GM10248 (cell line): Measurements from ENCODE around the gene MCOLN2.

Source experiments
- CTCF ChIA-PET: fragments of 300-600 bp; sonication (Branson Sonifier 250); formaldehyde crosslinking; extraction: SDS; loops from one replicate; lab custom pipeline; 2021; ENCODE audit warnings: antibody characterized with exemption; lab: Yijun Ruan, JAX
- POLR2A ChIA-PET: fragments of 350-650 bp; sonication (Branson Sonifier 250); formaldehyde crosslinking; extraction: SDS; loops from one replicate; lab custom pipeline; 2020; ENCODE audit warnings: antibody characterized with exemption; lab: Yijun Ruan, JAX
- DNase-seq: peaks from one replicate; pipeline ENCODE4 v3.0.0; 2012; ENCODE audit errors: extremely low spot score
- CTCF ChIP-seq: IDR thresholded peaks from 2 replicates; pipeline ENCODE4 v1.5.1; 2012; ENCODE audit warnings: mild to moderate bottlenecking, low read depth; ENCODE audit errors: extremely low read depth, missing control alignments, control extremely low read depth

Gene MCOLN2

GRCh38 chr1:84899969-84900368, 96.9 kb downstream of the MCOLN2 start:
- DNase-seq = no peak
- CTCF ChIA-PET = no interaction called here
- no peak for TF ChIP-seq CTCF
- POLR2A ChIA-PET = no interaction called here

- TF ChIP-seq CTCF = no peak
- DNase-seq = no peak
- POLR2A ChIA-PET = no interaction called here
- CTCF ChIA-PET = interaction anchor here (0.8 to 0.9 kb wide), 2 partner anchors 39 to 114 kb away, joined by 3 read pairs; no protein-coding TSS in a partner anchor
Observed at GRCh38 chr1:84896279-84896678, 100.6 kb downstream of the MCOLN2 start.

GRCh38 chr1:84892705-84893618, 104.0 kb downstream of the MCOLN2 start, which contains the start of gene LPAR3:
Gene LPAR3, minus strand, starts transcription at chr1:84893206. Its CDS starts 27,086 bp downstream, at chr1:84866120.
- ChIA-PET POLR2A (no interaction called here), CTCF (no interaction called here)
- TF ChIP-seq CTCF = no peak
- no peak for DNase-seq

- no peak for DNase-seq
- POLR2A ChIA-PET = no interaction called here
- TF ChIP-seq CTCF = no peak
- CTCF ChIA-PET = no interaction called here
Observed at GRCh38 chr1:84890566-84890965, 106.3 kb downstream of the MCOLN2 start.

GRCh38 chr1:84889437-84889836, 107.5 kb downstream of the MCOLN2 start:
- DNase-seq = no peak
- ChIA-PET POLR2A (no interaction called here), CTCF (interaction anchor here (0.8 to 0.9 kb wide), 2 partner anchors 9 to 29 kb away, joined by 3 read pairs; no protein-coding TSS in a partner anchor)
- TF ChIP-seq CTCF = no peak

- CTCF ChIA-PET = interaction anchor here (0.9 to 1.0 kb wide), 2 partner anchors 28 to 32 kb away, joined by 3 read pairs; no protein-coding TSS in a partner anchor
- TF ChIP-seq CTCF = no peak
- DNase-seq = no peak
- POLR2A ChIA-PET = no interaction called here
Observed at GRCh38 chr1:84888753-84889152, 108.2 kb downstream of the MCOLN2 start.
